IPS DF 4.7 (cell line): ENCODE data around the gene N4BP2L1.

ENCODE experiments used
- DNase-seq: peaks from one replicate; pipeline ENCODE4 v3.0.0-alpha.2; 2013; ENCODE audit warnings: low spot score; ENCODE audit errors: extremely low read depth

N4BP2L1 gene

DNA sequence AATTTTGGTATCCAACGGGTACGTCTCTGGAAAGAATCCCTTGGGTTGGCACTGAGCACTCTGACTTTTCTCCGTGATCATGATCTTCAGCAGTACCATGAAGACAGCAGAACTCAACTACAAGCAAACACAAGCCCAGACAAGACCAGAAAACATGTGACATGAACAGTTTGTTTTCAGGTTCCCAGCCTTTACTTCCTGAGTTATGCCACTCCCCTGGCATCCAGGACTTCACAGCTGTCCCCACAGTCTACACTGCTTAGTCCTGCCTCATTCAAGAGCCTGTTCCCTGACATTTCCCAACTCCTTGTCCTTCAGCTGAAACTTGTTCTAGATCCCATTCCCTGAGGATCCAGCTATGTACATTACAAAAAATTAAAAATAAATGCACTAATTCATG lies 4.9 kb upstream of the N4BP2L1 start:
- no peak for DNase-seq

DNA sequence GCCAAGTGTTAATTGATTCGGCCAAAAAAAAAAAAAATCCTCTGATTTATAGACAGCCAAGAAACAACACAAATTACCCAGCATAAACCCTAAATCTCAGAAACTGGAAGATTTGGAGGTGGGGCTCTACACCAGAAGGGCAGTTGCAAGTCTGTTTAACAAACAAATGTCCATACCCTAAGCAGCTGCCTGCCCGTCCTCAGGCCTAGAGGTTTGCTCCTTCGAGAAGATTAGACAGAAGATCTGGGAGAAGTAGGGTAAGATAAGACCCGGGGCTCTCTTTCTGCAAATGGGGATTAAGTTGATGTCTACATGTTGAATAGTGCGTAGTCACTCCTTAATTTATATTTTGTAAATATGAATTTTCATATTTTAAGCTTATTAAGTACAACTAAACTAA lies 3.4 kb upstream of the N4BP2L1 start:
- no peak for DNase-seq

DNA sequence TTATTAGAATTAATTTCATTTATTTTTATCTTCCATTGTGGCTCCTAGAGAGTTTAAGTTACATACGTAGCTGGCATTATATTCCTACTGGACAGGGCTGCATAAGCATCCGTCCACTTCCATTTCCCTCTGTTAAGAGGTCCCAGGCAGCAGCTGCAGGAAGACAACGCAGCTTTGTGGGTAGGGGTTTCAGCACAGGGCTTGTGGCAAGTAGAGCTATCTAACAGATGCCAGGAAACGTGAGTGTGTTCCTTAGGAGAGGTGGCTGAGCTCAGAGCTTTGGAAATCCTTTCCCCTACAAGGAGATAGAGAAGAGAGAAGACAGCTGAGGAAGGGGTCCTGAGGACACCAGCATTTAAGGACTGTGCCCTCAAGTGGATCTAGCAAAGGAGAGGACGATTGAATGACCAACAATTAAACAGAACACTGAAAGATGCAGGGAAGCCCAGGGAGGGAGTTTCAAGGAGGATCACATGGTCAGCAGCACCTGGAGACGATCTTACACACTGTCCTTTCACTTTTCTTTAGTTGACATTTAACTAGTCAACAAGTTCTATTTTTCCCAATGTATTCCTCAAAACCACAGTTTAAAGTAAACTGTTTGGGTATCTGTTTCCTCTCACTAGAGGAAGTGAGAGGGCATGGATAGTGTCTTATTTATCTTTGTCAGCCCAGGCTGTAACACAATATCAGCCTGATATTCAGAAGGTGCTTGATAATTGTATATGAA lies 2.3 kb upstream of the N4BP2L1 start:
- no peak for DNase-seq

- no peak for DNase-seq
Measured at GRCh38 chr13:32429433-32429909, 1.5 kb upstream of the N4BP2L1 start.

DNA sequence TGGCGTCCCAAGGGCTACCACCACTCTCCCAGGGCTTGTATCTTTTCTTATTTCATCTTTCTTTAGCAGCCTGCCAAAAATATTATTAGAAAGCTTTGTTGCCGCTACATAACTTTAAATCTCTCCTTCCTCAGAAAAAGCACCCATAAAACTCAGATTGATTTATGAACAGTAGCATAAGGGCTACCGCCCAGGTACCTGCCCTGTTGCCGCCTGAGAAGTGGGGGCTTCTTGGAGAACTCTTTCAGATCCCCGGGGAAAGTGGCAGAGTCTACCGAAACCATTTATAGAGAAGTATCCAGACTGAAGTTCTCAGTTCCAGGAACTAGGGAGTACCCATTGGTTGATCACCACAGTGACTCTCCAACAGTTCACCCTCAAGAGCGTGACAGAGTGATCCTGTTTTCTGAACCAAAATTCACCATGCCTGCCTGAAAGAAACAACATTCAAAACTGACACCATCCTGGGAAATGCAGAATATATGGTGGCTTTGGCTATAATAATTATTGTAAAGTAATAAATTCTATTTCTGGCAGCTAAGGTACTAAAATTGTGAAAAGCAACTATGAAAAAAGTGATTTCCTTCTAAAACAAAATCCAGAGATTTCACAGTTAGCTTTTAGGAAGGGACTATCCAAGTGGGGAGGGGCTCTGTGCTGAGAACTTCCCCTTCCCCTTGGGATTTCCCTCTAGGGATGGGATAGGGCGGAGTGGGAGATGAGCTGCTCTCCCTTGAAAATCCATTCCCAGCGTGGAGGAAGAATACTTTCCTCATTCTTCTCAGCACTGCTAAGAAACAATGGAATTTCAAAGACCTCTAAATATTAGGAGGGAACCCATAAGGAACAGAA lies 877 bp upstream of the N4BP2L1 start:
- DNase-seq, result no peak

DNA sequence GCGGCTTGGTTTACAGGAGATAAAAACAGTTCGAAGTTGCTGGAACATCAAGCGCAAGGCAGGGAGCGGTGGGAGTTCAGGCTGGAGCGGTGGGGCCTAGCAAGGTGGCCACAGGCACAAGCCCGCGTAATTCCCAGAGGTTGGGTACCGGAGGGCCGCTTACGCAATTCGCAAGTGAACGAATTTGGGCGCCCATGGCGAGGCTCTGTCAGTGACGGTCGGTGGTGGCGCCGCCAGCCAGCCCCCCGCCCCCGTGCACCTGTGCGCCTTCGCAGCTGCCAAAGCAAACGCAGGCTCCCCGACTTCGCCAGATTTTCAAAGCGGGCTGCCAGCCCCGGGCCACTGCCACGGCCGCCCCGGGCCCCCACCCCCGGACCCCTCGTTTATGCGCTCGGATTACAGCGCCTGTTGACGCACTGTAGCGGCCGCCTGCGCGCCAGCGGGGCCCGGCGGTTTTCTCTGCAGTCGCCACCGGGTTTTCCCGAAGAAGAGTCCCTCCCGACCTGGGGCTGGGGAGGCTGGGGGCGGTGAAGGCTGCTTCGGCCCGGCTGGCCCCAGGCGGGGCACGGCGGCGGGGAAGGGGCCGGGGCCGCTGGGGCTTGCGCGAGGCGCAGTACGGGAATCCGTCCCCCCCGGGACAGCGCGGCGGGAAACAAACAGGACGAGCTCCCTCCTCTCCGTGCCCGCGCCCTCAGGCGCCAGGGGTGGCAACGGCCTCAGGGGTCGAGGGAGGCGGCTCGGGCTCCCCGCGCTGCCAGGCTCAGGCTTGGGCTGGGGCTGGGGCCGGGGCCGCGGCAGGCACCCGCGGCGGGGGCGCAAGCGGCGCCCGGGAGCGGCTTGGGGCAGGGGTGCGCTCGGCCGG lies 709 bp downstream of the N4BP2L1 start:
- DNase-seq, result no peak

GRCh38 chr13:32426191-32426989 lies 1.5 kb downstream of the N4BP2L1 start:
- DNase-seq, result no peak

GRCh38 chr13:32425158-32425557 lies 2.8 kb downstream of the N4BP2L1 start:
- no peak for DNase-seq

DNA sequence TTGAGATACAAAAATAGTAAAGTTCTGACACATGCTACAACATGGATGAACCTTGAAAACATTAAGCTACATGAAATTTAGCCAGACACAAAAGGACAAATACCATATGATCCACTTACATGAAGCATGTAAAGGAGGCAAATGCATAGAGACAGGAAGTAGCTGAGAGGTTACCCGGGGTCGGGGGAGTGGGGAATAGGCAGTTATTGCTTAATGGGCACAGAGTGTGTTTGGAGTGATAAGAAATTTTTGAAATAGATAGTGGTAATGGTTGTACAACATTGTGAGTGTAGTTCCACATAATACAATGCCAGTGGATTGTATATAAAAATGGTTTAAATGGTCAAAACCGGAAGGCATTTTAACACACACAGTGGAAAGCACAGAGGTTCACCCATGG lies 4.3 kb downstream of the N4BP2L1 start:
- no peak for DNase-seq

DNA sequence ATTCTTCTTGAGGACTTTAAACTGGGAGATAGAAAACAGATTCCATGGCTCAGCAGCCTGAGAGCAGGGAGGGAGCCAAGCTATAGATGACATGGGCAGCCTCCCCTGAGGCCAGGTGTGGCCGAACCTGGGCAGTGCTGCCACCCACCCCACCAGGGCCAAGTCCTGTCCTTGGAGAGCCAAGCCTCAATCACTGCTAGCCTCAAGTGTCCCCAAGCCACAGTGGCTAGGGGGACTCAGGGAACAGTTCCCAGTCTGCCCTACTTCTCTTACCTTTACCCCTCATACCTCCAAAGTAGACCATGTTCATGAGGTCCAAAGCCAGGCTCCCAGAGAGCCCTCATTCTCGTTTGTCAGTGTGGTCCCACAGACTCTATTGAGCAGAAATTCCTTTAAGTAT lies 8.1 kb downstream of the N4BP2L1 start:
- DNase-seq, result no peak

- no peak for DNase-seq
Measured at GRCh38 chr13:32417995-32418394, 9.9 kb downstream of the N4BP2L1 start.

DNA sequence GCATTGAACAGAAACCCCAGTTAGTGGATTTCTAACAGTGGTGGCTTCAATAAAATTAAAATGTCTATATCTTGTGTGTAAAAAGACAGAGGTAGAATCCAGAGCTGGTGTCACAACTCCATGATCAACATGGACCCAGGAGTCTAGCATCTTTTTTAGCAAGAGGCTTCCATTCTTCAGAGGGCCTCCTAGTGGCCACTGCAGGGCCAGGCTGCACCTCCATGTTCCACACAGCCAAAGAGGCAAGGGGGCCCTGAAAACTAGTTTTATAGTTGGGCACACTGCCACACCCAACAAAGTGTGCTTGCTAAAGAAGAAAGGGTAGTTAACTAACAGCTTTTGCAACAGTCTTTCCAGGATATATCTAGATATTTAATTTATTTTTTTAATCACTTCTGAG lies 12.9 kb downstream of the N4BP2L1 start:
- DNase-seq, result no peak

DNA sequence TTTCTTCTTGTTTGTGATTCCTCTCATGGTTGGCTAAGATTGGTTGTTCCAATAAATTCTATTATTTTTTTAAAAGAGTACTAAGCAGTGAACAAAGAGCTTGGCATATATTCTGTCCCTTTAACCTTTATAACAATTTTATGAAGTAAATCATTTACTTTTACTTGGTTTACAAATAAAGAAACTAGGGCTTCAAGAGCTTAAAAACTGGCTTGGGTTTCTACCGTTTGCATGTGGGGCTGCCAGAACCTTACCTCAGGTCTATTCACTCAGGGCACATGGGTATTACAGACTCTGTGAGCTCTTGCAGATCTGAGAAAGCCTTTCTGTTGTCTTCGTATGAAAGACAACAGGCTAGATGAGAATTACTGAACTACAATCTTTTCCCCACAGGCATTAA lies 13.3 kb downstream of the N4BP2L1 start:
- DNase-seq, result no peak

- no peak for DNase-seq
Measured at GRCh38 chr13:32413284-32413683, 14.6 kb downstream of the N4BP2L1 start.

- DNase-seq, result no peak
Measured at GRCh38 chr13:32409561-32410421, 18.1 kb downstream of the N4BP2L1 start.

DNA sequence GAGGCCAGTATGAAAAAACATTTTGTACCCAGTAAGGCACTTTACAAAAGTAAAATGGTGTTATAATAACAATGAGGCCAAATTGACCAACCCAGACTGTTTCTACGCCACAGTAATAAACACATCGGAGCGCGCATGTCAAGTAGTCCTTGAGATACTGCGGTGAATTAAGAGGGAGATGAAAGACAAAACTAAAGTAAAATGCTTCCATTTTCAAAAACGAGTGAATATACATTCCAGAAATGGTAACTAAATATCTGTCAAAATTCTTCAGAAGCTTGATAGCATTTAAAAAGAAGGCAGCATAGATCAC lies 19.0 kb downstream of the N4BP2L1 start:
- no peak for DNase-seq

DNA sequence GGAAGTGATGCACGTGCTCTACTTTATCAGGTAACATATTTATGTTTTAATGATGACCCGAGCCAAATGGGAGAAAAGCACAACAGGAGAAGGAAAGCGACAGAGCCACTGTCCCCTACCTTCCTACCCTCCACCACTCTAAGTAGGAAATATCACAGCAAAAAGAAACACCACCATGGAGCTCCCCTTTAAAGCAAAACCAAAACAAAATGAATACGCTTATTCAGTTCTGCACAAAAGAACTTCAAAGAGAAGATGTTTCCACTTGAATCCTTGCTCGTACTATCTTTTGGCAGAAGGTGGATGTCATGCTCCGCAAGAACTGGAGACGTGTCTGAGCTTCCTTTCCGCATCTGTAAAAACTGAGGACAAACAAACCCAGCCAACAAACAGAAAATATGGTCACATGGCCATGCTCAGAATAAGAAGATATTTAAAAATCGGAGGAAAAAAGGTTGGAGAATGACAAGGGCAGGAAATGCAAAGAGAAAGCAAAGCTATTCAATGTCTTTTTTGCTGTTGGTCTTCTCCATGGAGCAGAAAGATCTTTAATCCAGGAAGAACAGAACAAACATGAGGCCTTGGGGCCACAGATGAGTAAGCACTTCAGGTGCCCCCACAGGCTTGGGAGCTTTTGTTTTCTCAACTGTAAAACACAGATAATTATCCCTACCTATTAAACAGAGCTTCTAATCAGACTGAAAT lies 19.5 kb downstream of the N4BP2L1 start:
- DNase-seq, result no peak

DNA sequence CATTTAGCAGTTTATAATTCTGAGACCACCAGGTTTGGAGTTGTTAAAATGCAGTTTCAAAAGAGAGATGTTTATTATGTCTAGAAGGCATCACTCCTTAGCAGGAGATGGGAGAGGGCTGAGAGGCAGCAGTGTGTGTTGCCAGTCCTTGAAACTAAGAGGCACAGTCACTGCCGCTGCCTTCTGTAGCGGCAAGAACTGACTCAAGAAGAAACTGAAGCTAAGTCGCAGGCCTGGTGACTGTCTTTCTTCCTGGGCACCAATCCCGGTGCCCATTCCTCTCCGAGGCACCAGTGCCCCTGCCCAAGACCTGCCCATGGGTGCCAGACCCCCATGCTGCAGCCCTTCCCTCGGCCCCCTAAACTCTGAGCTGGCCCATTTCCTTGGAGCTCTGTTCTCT lies 20.1 kb downstream of the N4BP2L1 start:
- no peak for DNase-seq

DNA sequence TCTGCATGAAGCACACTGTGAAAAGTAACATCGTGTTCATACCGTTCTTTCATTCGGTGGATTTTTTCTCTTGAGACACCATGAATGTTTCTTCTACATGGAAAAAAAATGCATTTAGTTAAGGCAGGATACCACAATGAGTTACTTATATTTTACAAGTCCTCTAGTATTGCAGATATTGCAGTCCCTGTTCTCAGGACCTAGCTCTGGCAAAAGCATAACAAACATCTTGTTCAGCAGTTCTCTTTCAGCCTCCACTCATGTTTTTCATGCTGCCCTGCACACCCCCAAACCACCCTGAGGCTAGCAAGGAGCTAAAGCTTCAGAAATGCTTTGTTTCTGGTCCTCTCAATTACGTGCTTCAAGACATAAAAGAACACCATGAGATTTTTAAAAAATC lies 24.8 kb downstream of the N4BP2L1 start:
- no peak for DNase-seq
